GM10248 (cell line): ENCODE data around the gene MINDY3.

Source experiments
- CTCF ChIA-PET: fragments of 300-600 bp; sonication (Branson Sonifier 250); formaldehyde crosslinking; extraction: SDS; loops from one replicate; lab custom pipeline; 2021; ENCODE audit warnings: antibody characterized with exemption; lab: Yijun Ruan, JAX
- POLR2A ChIA-PET: fragments of 350-650 bp; sonication (Branson Sonifier 250); formaldehyde crosslinking; extraction: SDS; loops from one replicate; lab custom pipeline; 2020; ENCODE audit warnings: antibody characterized with exemption; lab: Yijun Ruan, JAX
- DNase-seq: peaks from one replicate; pipeline ENCODE4 v3.0.0; 2012; ENCODE audit errors: extremely low spot score
- TF ChIP-seq, protein P1 (sequence below): IDR thresholded peaks from 2 replicates; pipeline ENCODE4 v1.5.1; 2012; ENCODE audit warnings: mild to moderate bottlenecking, low read depth; ENCODE audit errors: extremely low read depth, missing control alignments, control extremely low read depth

Gene MINDY3

DNA sequence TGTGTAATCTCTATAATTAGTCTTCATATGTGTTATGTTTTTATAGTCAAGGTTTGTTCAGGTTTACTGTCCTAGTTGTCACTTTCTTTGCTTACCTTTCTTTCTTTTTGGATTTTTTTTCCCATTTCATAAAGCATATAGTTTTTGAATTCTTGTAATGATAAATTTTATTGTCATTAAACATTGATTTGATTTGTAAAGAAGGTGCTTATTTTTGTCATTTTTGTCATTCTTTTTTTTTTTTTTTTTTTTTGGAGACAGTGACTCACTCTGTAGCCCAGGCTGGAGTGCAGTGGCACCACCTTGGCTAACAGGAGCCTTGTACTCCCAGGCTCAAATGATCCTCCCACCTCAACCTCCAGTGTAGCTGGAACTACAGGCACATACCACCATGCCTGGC, 9.6 kb upstream of the MINDY3 start:
- TF ChIP-seq, protein P1, sequence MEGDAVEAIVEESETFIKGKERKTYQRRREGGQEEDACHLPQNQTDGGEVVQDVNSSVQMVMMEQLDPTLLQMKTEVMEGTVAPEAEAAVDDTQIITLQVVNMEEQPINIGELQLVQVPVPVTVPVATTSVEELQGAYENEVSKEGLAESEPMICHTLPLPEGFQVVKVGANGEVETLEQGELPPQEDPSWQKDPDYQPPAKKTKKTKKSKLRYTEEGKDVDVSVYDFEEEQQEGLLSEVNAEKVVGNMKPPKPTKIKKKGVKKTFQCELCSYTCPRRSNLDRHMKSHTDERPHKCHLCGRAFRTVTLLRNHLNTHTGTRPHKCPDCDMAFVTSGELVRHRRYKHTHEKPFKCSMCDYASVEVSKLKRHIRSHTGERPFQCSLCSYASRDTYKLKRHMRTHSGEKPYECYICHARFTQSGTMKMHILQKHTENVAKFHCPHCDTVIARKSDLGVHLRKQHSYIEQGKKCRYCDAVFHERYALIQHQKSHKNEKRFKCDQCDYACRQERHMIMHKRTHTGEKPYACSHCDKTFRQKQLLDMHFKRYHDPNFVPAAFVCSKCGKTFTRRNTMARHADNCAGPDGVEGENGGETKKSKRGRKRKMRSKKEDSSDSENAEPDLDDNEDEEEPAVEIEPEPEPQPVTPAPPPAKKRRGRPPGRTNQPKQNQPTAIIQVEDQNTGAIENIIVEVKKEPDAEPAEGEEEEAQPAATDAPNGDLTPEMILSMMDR = no peak
- POLR2A ChIA-PET = no interaction called here
- no peak for DNase-seq
- CTCF ChIA-PET = no interaction called here

- POLR2A ChIA-PET = no interaction called here
- no peak for DNase-seq
- CTCF ChIA-PET = interaction anchor here (1.0 kb wide), 1 partner anchor 10 kb away, joined by 3 read pairs; no protein-coding TSS in a partner anchor
- TF ChIP-seq, protein P1 = no peak
Measured at GRCh38 chr10:15868006-15868405, 7.7 kb upstream of the MINDY3 start.

DNA sequence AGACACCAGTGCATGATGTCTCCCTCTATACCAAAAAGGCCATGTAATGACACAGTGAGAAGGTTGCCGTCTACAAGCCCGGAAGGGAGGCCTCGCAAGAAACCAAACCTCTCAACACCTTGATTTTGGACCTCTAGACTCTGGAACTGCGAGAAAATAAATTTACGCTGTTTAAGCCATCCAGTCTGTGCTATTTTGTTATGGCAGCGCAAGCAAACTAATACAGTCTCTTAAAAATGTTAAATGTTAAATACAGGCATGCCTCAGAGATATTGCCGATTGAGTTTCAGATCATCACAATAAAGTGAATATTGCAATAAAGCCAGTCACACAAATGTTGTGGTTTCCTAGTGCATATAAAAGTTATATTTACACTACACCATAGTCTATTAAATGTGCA, 5.0 kb upstream of the MINDY3 start:
- no peak for DNase-seq
- TF ChIP-seq, protein P1 = no peak
- ChIA-PET CTCF (no interaction called here), POLR2A (no interaction called here)

GRCh38 chr10:15864419-15864818, 4.1 kb upstream of the MINDY3 start:
- TF ChIP-seq, protein P1 = no peak
- ChIA-PET POLR2A (no interaction called here), CTCF (no interaction called here)
- no peak for DNase-seq

DNA sequence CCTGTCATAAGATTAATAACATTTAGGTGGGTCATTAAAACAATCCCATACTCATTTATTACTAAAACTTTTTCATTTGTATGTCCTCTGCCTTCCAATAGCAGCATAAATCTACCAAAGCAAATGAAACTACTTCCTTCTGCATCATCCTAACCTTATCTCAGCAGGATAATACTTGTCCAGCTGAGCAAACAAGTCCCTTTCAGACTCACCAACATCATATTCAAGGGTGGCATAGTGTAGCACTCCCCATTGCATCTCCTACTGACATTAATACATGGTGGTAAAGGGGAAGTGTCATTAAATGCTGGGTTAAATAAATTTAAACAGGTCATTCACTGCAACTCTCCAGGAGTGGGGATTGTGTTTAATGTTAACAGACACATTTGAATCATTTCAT, 3.4 kb upstream of the MINDY3 start:
- ChIA-PET POLR2A (no interaction called here), CTCF (no interaction called here)
- no peak for DNase-seq
- TF ChIP-seq, protein P1 = no peak

GRCh38 chr10:15863323-15863722, 3.0 kb upstream of the MINDY3 start:
- ChIA-PET POLR2A (no interaction called here), CTCF (no interaction called here)
- no peak for DNase-seq
- TF ChIP-seq, protein P1 = no peak
